Measurements from ENCODE around the gene SSBP2.

The SSBP2 gene

DNA sequence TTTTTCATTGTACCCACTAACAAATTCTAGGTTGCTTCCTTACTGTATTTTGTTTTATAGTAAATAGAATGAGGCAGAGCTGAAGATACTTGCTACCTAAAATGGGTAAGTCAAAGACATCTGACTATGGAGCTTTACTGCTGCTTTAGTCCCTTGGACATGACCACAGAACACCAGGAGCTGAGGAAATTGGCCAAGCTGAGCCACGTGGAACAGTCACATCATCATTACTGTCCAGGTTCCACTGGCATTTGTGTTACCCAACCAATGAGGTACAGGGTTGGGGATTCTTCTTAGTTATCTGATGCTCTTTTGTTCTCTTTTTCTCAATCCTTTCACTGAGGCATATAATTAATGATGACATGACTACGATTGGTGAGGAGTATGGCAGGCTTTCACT, 47.1 kb downstream of the SSBP2 start:
- TF ChIP-seq, protein P1, sequence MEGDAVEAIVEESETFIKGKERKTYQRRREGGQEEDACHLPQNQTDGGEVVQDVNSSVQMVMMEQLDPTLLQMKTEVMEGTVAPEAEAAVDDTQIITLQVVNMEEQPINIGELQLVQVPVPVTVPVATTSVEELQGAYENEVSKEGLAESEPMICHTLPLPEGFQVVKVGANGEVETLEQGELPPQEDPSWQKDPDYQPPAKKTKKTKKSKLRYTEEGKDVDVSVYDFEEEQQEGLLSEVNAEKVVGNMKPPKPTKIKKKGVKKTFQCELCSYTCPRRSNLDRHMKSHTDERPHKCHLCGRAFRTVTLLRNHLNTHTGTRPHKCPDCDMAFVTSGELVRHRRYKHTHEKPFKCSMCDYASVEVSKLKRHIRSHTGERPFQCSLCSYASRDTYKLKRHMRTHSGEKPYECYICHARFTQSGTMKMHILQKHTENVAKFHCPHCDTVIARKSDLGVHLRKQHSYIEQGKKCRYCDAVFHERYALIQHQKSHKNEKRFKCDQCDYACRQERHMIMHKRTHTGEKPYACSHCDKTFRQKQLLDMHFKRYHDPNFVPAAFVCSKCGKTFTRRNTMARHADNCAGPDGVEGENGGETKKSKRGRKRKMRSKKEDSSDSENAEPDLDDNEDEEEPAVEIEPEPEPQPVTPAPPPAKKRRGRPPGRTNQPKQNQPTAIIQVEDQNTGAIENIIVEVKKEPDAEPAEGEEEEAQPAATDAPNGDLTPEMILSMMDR (IDR thresholded peaks at IDR 0.05; ENCODE audit: low read depth, low read length, missing control alignments) = no peak
- H3K4me3 ChIP-seq (ENCODE audit: low read depth, low read length) = no peak overlapping the region
- in situ Hi-C loops (cut with HindIII; ENCODE audit: low sequenced_read_pairs) = no loop called here
- DNase-seq (ENCODE audit: low read depth) = no peak

DNA sequence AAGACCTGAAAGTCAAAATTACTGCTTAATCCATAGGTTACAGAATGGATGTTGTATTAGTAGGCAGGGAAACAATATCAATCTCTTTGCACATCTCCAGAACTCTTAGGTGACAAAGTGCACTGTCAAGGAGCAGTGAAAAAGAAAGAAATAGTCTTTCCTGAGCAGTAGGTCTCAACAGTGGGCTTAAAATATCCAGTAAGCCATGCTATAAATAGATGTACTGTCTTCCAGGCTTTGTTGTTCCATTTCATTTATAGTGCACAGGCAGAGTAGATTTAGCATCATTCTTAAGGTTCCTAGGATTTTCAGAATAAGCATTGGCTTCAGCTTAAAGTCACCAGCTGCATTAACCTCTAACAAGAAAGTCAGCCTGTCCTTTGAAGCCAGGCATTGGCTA, 50.7 kb downstream of the SSBP2 start:
- H3K4me3 ChIP-seq (ENCODE audit: low read depth, low read length) = no peak overlapping the region
- DNase-seq (ENCODE audit: low read depth) = no peak
- in situ Hi-C loops (cut with HindIII; ENCODE audit: low sequenced_read_pairs) = no loop called here
- TF ChIP-seq, protein P1 (IDR thresholded peaks at IDR 0.05; ENCODE audit: low read depth, low read length, missing control alignments) = no peak

DNA sequence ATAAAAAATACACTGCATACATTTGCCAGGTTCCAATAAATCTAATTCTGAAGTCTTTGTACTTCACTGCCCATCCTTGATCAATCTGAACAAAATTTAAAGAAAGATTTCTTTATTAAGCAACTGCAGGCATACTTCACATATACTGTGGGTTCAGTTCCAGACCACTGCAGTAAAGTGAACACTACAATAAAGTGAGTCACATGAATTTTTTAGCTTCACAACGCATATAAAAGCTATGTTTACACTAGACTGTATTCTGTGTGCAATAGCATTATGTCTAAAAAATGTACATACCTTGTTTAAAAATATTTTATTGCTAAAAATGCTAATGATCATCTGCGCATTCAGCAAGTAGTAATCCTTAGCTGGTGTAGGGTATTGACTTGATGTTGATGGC, 52.1 kb downstream of the SSBP2 start:
- TF ChIP-seq, protein P1 (IDR thresholded peaks at IDR 0.05; ENCODE audit: low read depth, low read length, missing control alignments) = no peak
- DNase-seq (ENCODE audit: low read depth) = no peak
- in situ Hi-C loops (cut with HindIII; ENCODE audit: low sequenced_read_pairs) = no loop called here
- H3K4me3 ChIP-seq (ENCODE audit: low read depth, low read length) = no peak overlapping the region

DNA sequence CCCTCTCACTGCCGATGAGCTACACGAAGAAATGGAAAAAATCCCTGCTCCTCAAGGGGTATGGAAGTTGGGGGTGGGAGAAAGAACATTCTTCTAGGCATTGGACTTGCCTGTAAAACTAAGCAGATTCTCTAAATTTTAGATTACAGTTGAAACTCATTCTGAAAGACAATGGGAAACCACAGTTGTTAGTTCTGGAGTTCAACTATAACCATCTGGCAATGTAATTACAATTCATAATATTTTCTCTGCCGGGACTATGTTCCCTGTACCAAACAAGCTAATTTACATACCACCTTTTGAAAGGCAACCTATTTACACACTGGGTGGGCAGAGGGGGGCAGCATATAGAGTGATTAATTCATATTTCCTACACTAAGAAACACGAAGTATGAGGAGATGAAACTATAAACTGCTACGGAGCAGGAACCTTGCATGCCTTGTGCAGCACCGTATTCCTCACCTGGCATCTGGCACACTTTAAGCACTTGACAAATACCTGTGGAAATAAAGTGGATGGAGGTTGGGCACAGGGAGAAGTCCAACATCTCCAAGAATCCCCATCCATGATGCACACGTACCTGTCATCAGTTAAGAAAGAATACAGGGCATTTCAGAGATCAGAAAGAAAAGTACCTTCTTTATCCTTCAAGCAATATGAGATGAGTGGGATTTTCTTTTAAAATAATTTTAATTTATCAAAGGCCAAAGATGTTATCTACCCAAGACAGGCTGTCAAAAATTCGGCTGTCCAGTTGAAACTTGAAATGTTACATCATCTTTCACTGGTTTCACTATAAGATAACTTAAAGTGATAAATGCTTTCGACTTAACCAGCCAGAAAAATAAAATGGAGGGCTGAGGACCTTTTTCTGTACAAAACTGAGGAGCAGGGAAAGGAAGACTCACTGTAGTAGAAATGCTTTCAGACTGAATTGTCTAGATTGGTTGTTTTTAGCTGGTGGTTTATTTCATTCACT, 54.2 kb downstream of the SSBP2 start:
- no peak for DNase-seq (ENCODE audit: low read depth)
- no peak overlapping the region for H3K4me3 ChIP-seq (ENCODE audit: low read depth, low read length)
- in situ Hi-C loops (cut with HindIII; ENCODE audit: low sequenced_read_pairs) = no loop called here
- TF ChIP-seq, protein P1 (IDR thresholded peaks at IDR 0.05; ENCODE audit: low read depth, low read length, missing control alignments) = no peak

DNA sequence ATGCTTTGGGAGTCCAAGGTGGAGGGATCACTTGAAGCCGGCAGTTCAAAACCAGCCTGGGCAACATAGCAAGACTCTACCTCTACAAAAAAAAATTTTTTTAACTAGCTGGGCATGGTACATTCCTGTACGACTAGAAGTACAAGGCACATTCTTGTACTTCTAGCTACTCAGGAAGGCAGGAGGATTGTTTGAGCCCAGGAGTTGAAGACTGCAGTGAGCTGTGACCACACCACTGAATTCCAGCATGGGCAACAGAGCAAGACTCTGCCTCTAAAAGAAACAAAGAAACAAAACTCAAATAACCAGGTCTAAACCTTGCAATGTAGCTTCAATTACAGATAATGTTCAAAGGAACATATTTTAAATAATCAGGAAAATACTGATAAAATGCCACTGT, 56.2 kb downstream of the SSBP2 start:
- in situ Hi-C loops (cut with HindIII; ENCODE audit: low sequenced_read_pairs) = no loop called here
- no peak overlapping the region for H3K4me3 ChIP-seq (ENCODE audit: low read depth, low read length)
- TF ChIP-seq, protein P1 (IDR thresholded peaks at IDR 0.05; ENCODE audit: low read depth, low read length, missing control alignments) = no peak
- DNase-seq (ENCODE audit: low read depth) = no peak

DNA sequence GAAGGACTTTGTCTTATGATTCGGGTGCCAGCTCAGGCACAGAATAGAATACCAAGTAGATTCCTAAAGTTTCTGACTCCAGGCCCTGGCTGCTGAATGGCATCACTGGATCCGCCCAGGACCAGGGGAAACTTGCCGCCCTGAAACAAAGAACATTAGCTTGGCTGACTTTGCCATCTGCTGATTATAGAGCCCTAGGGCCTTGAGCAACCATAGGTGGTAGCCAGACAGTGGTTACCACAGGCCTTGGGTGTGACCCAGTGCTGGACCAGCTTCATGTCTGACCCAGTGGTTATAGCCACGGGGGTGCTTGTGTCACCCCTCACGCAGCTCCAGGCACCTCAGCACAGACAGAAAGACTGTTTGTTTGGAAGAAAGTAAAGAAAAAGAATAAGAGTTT, 62.7 kb downstream of the SSBP2 start:
- H3K4me3 ChIP-seq (ENCODE audit: low read depth, low read length) = no peak overlapping the region
- in situ Hi-C loops (cut with HindIII; ENCODE audit: low sequenced_read_pairs) = no loop called here
- no peak for DNase-seq (ENCODE audit: low read depth)
- TF ChIP-seq, protein P1 (IDR thresholded peaks at IDR 0.05; ENCODE audit: low read depth, low read length, missing control alignments) = no peak
